CD4-positive, alpha-beta T cell treated with Interleukin-15 for 4 hours (primary cell): Measurements from ENCODE around the gene SPIC.
A peak's percentile ranks its signal among the peaks of the same experiment; 100 is the strongest.
"Not testable (repeated sequence)": the region's sequence is repeated elsewhere in the genome, so short reads cannot be mapped to it uniquely, and the experiment has no call there.

Experiments used
- DNase-seq: peaks from one replicate; pipeline ENCODE4 v3.0.0-alpha.2; 2020; ENCODE audit warnings: low spot score

SPIC gene

GRCh38 chr12:101474711-101475386, at the start of gene SPIC:
SPIC (plus strand) TSS chr12:101475336; CDS start chr12:101476905, 1,569 bp downstream.
- DNase-seq, result no peak

GRCh38 chr12:101430456-101430855, 44.7 kb upstream of the SPIC start:
- DNase-seq, result no peak

GRCh38 chr12:101436136-101436535, 39.0 kb upstream of the SPIC start:
- no peak for DNase-seq

- DNase-seq, result no peak
These were observed 35.9 kb upstream of the SPIC start for GRCh38 chr12:101439236-101439635.

- DNase-seq, result no peak
These were observed 33.5 kb upstream of the SPIC start for GRCh38 chr12:101441461-101442224.

- peak; percentile 8 for DNase-seq
These were observed 19.5 kb upstream of the SPIC start for GRCh38 chr12:101455685-101456084.

- DNase-seq, result no peak
These were observed 15.3 kb upstream of the SPIC start for GRCh38 chr12:101459642-101460346.

GRCh38 chr12:101468948-101469347, 6.2 kb upstream of the SPIC start:
- no peak for DNase-seq

- DNase-seq, result no peak
These were observed 4.2 kb upstream of the SPIC start for GRCh38 chr12:101470939-101471338.

GRCh38 chr12:101471878-101472277, 3.3 kb upstream of the SPIC start:
- DNase-seq, result not testable (repeated sequence)

- DNase-seq, result no peak
These were observed 888 bp upstream of the SPIC start for GRCh38 chr12:101474248-101474647.

GRCh38 chr12:101475751-101476305, 692 bp downstream of the SPIC start:
- DNase-seq, result no peak

GRCh38 chr12:101480849-101481248, 5.7 kb downstream of the SPIC start:
- DNase-seq, result no peak

- DNase-seq, result no peak
These were observed 9.9 kb downstream of the SPIC start for GRCh38 chr12:101485021-101485420.

- DNase-seq, result no peak
These were observed 13.3 kb downstream of the SPIC start for GRCh38 chr12:101488469-101488868.

- no peak for DNase-seq
These were observed 15.3 kb downstream of the SPIC start for GRCh38 chr12:101490286-101490920.

- no peak for DNase-seq
These were observed 16.2 kb downstream of the SPIC start for GRCh38 chr12:101491329-101491728.

- no peak for DNase-seq
These were observed 18.4 kb downstream of the SPIC start for GRCh38 chr12:101493556-101493955.

GRCh38 chr12:101498252-101498651, 23.1 kb downstream of the SPIC start:
- DNase-seq, result no peak

GRCh38 chr12:101501410-101501995, 26.4 kb downstream of the SPIC start:
- DNase-seq, result no peak

- DNase-seq, result no peak
These were observed 46.0 kb downstream of the SPIC start for GRCh38 chr12:101521136-101521535.

- no peak for DNase-seq
These were observed 52.5 kb downstream of the SPIC start for GRCh38 chr12:101527682-101528081.
